Gastrocnemius medialis (tissue), 4 donors: Measurements from ENCODE around the gene HABP4.

Experiments
- CTCF ChIP-seq, 5 experiments: fragments of 450-650 bp in 3 of 5; fragments of 200-600 bp in 2 of 5; sonication (generic) in 2 of 5; IDR thresholded peaks in 4 of 5; conservative IDR thresholded peaks in 1 of 5; 1 replicate in 4 of 5; 2 replicates in 1 of 5; pipeline ENCODE4 v1.5.1; 2016 to 2019; ENCODE audit warnings: antibody characterized with exemption in 5 of 5, mild to moderate bottlenecking in 3 of 5, moderate library complexity in 3 of 5
- POLR2A ChIP-seq, 2 donors: fragments of 450-650 bp; IDR thresholded peaks; one replicate each; pipeline ENCODE4 v1.6.1; 2017; ENCODE audit warnings: antibody characterized with exemption in 2 of 2, mild to moderate bottlenecking in 2 of 2, moderate library complexity in 2 of 2

GRCh38 chr9:96498796-96499195 lies 48.8 kb downstream of the HABP4 start:
- TF ChIP-seq CTCF (IDR thresholded peaks at IDR 0.05 in 4 of 5, conservative IDR thresholded peaks at IDR 0.05 in 1 of 5) (no peak), POLR2A (IDR thresholded peaks at IDR 0.05) (no peak)
